ENCODE measurements around the gene AQP9.

The AQP9 gene

GRCh38 chr15:58167095-58167691 is 29.0 kb downstream of the AQP9 start:
- no peak for TF ChIP-seq CTCF (IDR thresholded peaks at IDR 0.05; ENCODE audit: low read depth, low read length, missing control alignments)
- in situ Hi-C loops (cut with HindIII; ENCODE audit: low sequenced_read_pairs): no loop called here
- no peak for DNase-seq (ENCODE audit: low read depth)
- no peak overlapping the region for H3K4me3 ChIP-seq (ENCODE audit: low read depth, low read length)

GRCh38 chr15:58169934-58170333 is 31.8 kb downstream of the AQP9 start:
- in situ Hi-C loops (cut with HindIII; ENCODE audit: low sequenced_read_pairs): no loop called here
- no peak for TF ChIP-seq CTCF (IDR thresholded peaks at IDR 0.05; ENCODE audit: low read depth, low read length, missing control alignments)
- no peak overlapping the region for H3K4me3 ChIP-seq (ENCODE audit: low read depth, low read length)
- no peak for DNase-seq (ENCODE audit: low read depth)

- no peak for DNase-seq (ENCODE audit: low read depth)
- in situ Hi-C loops (cut with HindIII; ENCODE audit: low sequenced_read_pairs): no loop called here
- no peak for TF ChIP-seq CTCF (IDR thresholded peaks at IDR 0.05; ENCODE audit: low read depth, low read length, missing control alignments)
- H3K4me3 ChIP-seq (ENCODE audit: low read depth, low read length): no peak overlapping the region
Observed at GRCh38 chr15:58171476-58172061, 33.4 kb downstream of the AQP9 start.

- in situ Hi-C loops (cut with HindIII; ENCODE audit: low sequenced_read_pairs): no loop called here
- no peak for TF ChIP-seq CTCF (IDR thresholded peaks at IDR 0.05; ENCODE audit: low read depth, low read length, missing control alignments)
- DNase-seq (ENCODE audit: low read depth): no peak
- H3K4me3 ChIP-seq (ENCODE audit: low read depth, low read length): no peak overlapping the region
Observed at GRCh38 chr15:58174709-58175108, 36.5 kb downstream of the AQP9 start.

GRCh38 chr15:58175955-58176354 is 37.8 kb downstream of the AQP9 start:
- no peak for TF ChIP-seq CTCF (IDR thresholded peaks at IDR 0.05; ENCODE audit: low read depth, low read length, missing control alignments)
- no peak overlapping the region for H3K4me3 ChIP-seq (ENCODE audit: low read depth, low read length)
- DNase-seq (ENCODE audit: low read depth): no peak
- in situ Hi-C loops (cut with HindIII; ENCODE audit: low sequenced_read_pairs): no loop called here

- no peak for DNase-seq (ENCODE audit: low read depth)
Observed at GRCh38 chr15:58178668-58179067, 40.5 kb downstream of the AQP9 start.

More at GRCh38 chr15:58178668-58179067, 40.5 kb downstream of the AQP9 start:
- no peak for TF ChIP-seq CTCF (IDR thresholded peaks at IDR 0.05; ENCODE audit: low read depth, low read length, missing control alignments)
- in situ Hi-C loops (cut with HindIII; ENCODE audit: low sequenced_read_pairs): no loop called here
- no peak overlapping the region for H3K4me3 ChIP-seq (ENCODE audit: low read depth, low read length)

Data from astrocyte of the cerebellum (primary cell).